Measurements from ENCODE around the gene OR14K1. TPM values are rescaled to one million over a fixed set of nuclear protein-coding genes. Genes with fewer than 3 reads are reported as not detected.

OR14K1 gene
- total and polyA plus RNA-seq, 2 experiments from 2014 or later: 0.31 TPM; not detected in 1

DNA sequence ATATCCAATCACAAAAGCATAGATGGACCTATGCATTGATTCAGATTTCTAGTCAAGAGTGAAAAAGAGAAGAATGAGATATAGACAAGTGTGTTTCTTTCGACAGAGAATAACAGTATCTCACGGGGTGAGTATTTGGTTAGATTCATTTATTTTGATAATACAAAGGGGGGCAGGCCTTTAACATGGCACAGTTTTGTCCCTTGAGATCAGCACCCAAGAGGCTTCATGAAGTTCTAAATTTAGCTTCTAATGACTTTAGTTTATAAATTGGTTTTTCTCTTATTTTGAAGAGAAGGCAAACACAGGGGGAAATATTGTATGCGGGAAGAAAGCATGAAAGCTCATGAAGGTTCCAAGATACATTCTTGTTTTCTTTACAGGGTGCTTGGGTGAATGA lies 22.0 kb downstream of the OR14K1 start, which contains the start of gene OR1C1 (continued):
- TF ChIP-seq, protein P1, sequence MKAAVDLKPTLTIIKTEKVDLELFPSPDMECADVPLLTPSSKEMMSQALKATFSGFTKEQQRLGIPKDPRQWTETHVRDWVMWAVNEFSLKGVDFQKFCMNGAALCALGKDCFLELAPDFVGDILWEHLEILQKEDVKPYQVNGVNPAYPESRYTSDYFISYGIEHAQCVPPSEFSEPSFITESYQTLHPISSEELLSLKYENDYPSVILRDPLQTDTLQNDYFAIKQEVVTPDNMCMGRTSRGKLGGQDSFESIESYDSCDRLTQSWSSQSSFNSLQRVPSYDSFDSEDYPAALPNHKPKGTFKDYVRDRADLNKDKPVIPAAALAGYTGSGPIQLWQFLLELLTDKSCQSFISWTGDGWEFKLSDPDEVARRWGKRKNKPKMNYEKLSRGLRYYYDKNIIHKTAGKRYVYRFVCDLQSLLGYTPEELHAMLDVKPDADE (IDR thresholded peaks at IDR 0.05): no peak
- TF ChIP-seq NANOG (IDR thresholded peaks at IDR 0.05; ENCODE audit: borderline replicate concordance) (no peak), EZH2 (IDR thresholded peaks at IDR 0.05; ENCODE audit: low read depth, unreplicated experiment) (no peak)

DNA sequence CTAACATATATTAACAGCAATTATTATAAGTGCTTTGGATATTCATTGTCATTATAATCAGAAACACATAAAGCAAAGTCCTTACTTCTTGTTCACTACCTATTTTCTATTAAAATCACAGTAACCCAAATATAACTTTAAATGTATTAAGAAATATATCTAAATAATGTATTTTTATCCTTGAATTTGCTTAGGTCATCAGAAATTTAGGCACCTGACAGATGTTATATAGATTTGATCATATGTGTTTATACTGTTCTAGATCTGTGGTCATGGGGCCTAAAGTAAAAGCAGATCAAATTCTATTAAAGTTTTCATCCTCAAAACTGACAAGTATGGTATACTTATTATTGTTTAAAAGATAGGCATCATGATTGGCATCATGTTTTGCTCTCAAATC lies 31.2 kb downstream of the OR14K1 start:
- Histone ChIP-seq H3K27ac (ENCODE audit: low read depth) (no peak overlapping the region), H3K9me2 (ENCODE audit: insufficient read depth) (no peaks in the 10 kb centered on the region), H3K4me3 (no peak overlapping the region), H3K27me3 (ENCODE audit: insufficient read depth) (no peaks in the 10 kb centered on the region), H3K4me2 (no peak overlapping the region), H4K20me1 (replicated peaks; ENCODE audit: insufficient read depth) (no peaks in the 10 kb centered on the region), H2AFZ (no peak overlapping the region), H3K36me3 (ENCODE audit: insufficient read depth) (no peaks in the 10 kb centered on the region), H3K4me1 (ENCODE audit: insufficient read depth) (no peaks in the 10 kb centered on the region), H3K79me2 (replicated peaks; ENCODE audit: insufficient read depth) (no peaks in the 10 kb centered on the region), H3F3A (replicated peaks; ENCODE audit: low read depth) (no peaks in the 10 kb centered on the region)
- ATAC-seq (no peak), DNase-seq (ENCODE audit: low spot score) (no peak)
- Mint-ChIP-seq H3K36me3 (ENCODE audit: low read depth) (no peaks in the 10 kb centered on the region), H3K9me3 (peaks cover 49% of the 10 kb centered on the region), H3K27ac (no peak overlapping the region), H3K27me3 (ENCODE audit: insufficient read depth, low read depth, poor library complexity) (no peaks in the 10 kb centered on the region), H3K4me3 (no peak overlapping the region), H3K4me1 (no peaks in the 10 kb centered on the region)
- no peak for TF ChIP-seq NANOG (IDR thresholded peaks at IDR 0.05; ENCODE audit: borderline replicate concordance)
- TF ChIP-seq, protein P2, sequence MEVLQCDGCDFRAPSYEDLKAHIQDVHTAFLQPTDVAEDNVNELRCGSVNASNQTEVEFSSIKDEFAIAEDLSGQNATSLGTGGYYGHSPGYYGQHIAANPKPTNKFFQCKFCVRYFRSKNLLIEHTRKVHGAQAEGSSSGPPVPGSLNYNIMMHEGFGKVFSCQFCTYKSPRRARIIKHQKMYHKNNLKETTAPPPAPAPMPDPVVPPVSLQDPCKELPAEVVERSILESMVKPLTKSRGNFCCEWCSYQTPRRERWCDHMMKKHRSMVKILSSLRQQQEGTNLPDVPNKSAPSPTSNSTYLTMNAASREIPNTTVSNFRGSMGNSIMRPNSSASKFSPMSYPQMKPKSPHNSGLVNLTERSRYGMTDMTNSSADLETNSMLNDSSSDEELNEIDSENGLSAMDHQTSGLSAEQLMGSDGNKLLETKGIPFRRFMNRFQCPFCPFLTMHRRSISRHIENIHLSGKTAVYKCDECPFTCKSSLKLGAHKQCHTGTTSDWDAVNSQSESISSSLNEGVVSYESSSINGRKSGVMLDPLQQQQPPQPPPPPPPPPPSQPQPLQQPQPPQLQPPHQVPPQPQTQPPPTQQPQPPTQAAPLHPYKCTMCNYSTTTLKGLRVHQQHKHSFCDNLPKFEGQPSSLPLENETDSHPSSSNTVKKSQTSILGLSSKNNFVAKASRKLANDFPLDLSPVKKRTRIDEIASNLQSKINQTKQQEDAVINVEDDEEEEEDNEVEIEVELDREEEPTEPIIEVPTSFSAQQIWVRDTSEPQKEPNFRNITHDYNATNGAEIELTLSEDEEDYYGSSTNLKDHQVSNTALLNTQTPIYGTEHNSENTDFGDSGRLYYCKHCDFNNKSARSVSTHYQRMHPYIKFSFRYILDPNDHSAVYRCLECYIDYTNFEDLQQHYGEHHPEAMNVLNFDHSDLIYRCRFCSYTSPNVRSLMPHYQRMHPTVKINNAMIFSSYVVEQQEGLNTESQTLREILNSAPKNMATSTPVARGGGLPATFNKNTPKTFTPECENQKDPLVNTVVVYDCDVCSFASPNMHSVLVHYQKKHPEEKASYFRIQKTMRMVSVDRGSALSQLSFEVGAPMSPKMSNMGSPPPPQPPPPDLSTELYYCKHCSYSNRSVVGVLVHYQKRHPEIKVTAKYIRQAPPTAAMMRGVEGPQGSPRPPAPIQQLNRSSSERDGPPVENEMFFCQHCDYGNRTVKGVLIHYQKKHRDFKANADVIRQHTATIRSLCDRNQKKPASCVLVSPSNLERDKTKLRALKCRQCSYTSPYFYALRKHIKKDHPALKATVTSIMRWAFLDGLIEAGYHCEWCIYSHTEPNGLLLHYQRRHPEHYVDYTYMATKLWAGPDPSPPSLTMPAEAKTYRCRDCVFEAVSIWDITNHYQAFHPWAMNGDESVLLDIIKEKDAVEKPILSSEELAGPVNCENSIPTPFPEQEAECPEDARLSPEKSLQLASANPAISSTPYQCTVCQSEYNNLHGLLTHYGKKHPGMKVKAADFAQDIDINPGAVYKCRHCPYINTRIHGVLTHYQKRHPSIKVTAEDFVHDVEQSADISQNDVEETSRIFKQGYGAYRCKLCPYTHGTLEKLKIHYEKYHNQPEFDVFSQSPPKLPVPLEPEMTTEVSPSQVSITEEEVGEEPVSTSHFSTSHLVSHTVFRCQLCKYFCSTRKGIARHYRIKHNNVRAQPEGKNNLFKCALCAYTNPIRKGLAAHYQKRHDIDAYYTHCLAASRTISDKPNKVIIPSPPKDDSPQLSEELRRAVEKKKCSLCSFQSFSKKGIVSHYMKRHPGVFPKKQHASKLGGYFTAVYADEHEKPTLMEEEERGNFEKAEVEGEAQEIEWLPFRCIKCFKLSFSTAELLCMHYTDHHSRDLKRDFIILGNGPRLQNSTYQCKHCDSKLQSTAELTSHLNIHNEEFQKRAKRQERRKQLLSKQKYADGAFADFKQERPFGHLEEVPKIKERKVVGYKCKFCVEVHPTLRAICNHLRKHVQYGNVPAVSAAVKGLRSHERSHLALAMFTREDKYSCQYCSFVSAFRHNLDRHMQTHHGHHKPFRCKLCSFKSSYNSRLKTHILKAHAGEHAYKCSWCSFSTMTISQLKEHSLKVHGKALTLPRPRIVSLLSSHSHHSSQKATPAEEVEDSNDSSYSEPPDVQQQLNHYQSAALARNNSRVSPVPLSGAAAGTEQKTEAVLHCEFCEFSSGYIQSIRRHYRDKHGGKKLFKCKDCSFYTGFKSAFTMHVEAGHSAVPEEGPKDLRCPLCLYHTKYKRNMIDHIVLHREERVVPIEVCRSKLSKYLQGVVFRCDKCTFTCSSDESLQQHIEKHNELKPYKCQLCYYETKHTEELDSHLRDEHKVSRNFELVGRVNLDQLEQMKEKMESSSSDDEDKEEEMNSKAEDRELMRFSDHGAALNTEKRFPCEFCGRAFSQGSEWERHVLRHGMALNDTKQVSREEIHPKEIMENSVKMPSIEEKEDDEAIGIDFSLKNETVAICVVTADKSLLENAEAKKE (CRISPR knock-in tag; IDR thresholded peaks at IDR 0.05): no peak
- no peak for TF ChIP-seq JUNB (IDR thresholded peaks at IDR 0.05; ENCODE audit: unreplicated experiment)
- TF ChIP-seq, protein P1 (IDR thresholded peaks at IDR 0.05): no peak
- TF ChIP-seq ZNF114 (CRISPR knock-in tag; IDR thresholded peaks at IDR 0.05): no peak
- no peak for TF ChIP-seq STAT1 (IDR thresholded peaks at IDR 0.05; ENCODE audit: unreplicated experiment)
- TF ChIP-seq EZH2phosphoT487 (IDR thresholded peaks at IDR 0.05; ENCODE audit: unreplicated experiment): no peak
- TF ChIP-seq, protein P3, sequence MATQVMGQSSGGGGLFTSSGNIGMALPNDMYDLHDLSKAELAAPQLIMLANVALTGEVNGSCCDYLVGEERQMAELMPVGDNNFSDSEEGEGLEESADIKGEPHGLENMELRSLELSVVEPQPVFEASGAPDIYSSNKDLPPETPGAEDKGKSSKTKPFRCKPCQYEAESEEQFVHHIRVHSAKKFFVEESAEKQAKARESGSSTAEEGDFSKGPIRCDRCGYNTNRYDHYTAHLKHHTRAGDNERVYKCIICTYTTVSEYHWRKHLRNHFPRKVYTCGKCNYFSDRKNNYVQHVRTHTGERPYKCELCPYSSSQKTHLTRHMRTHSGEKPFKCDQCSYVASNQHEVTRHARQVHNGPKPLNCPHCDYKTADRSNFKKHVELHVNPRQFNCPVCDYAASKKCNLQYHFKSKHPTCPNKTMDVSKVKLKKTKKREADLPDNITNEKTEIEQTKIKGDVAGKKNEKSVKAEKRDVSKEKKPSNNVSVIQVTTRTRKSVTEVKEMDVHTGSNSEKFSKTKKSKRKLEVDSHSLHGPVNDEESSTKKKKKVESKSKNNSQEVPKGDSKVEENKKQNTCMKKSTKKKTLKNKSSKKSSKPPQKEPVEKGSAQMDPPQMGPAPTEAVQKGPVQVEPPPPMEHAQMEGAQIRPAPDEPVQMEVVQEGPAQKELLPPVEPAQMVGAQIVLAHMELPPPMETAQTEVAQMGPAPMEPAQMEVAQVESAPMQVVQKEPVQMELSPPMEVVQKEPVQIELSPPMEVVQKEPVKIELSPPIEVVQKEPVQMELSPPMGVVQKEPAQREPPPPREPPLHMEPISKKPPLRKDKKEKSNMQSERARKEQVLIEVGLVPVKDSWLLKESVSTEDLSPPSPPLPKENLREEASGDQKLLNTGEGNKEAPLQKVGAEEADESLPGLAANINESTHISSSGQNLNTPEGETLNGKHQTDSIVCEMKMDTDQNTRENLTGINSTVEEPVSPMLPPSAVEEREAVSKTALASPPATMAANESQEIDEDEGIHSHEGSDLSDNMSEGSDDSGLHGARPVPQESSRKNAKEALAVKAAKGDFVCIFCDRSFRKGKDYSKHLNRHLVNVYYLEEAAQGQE (IDR thresholded peaks at IDR 0.05; ENCODE audit: unreplicated experiment): no peak
- TF ChIP-seq, protein P4, sequence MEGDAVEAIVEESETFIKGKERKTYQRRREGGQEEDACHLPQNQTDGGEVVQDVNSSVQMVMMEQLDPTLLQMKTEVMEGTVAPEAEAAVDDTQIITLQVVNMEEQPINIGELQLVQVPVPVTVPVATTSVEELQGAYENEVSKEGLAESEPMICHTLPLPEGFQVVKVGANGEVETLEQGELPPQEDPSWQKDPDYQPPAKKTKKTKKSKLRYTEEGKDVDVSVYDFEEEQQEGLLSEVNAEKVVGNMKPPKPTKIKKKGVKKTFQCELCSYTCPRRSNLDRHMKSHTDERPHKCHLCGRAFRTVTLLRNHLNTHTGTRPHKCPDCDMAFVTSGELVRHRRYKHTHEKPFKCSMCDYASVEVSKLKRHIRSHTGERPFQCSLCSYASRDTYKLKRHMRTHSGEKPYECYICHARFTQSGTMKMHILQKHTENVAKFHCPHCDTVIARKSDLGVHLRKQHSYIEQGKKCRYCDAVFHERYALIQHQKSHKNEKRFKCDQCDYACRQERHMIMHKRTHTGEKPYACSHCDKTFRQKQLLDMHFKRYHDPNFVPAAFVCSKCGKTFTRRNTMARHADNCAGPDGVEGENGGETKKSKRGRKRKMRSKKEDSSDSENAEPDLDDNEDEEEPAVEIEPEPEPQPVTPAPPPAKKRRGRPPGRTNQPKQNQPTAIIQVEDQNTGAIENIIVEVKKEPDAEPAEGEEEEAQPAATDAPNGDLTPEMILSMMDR (conservative IDR thresholded peaks at IDR 0.05; ENCODE audit: low read depth in 2 of 2): no peak
- TF ChIP-seq POLR2AphosphoS5 (IDR thresholded peaks at IDR 0.05; ENCODE audit: low read depth): no peak
- no peak for TF ChIP-seq ZNF331 (CRISPR knock-in tag; IDR thresholded peaks at IDR 0.05; ENCODE audit: low read depth)
